ENCODE data around the gene IGF2R. TPM values are rescaled to one million over a fixed set of nuclear protein-coding genes. Genes with fewer than 3 reads are reported as not detected.

The IGF2R gene
- total and polyA plus RNA-seq, 2 of the 13 experiments (the other 11 are each of a cell fraction or from before 2014, with no cell fraction given) = 38.3 to 70.0 TPM

GRCh38 chr6:160058603-160059215 lies 89.8 kb downstream of the IGF2R start:
- ChIA-PET CTCF (ENCODE audit: low intra/inter-chr PET ratio, low total read pairs) (no interaction called here), POLR2A (no interaction called here)
- H3K4me2 ChIP-seq (ENCODE audit: low read depth, low read length) = no peak overlapping the region
- ATAC-seq (no peak), FAIRE-seq (no peak), DNase-seq (ENCODE audit: low spot score) (no peak)
- H3K27me3 ChIP-seq (ENCODE audit: control insufficient read depth in 1 of 2, insufficient read depth in 2 of 2, low read length in 2 of 2) = no peaks in the 10 kb centered on the region
- 83% methylated on average over 6 of the region's 6 CpGs for WGBS (ENCODE audit: low lambda C conversion rate)
- in situ Hi-C loops (cut with HindIII; ENCODE audit: extremely low pct_ligation_motif_present, low pct_unique_long_range_greater_than_20kb) = no loop called here
- no peak overlapping the region for H3K9ac ChIP-seq (ENCODE audit: insufficient read depth, low read depth, low read length)
- H3K4me1 ChIP-seq (ENCODE audit: insufficient read depth, low read length) = peaks cover 17% of the 10 kb centered on the region; the same call in 1 of the 2 replicates
- no peak overlapping the region for H2AFZ ChIP-seq (ENCODE audit: low read length)
- H3K4me3 ChIP-seq (replicated peaks in 1 of 3; ENCODE audit: insufficient read depth in 1 of 3, low read depth in 2 of 3, low read length in 3 of 3) = no peak overlapping the region
- H3K27ac ChIP-seq (ENCODE audit: extremely low read length, insufficient read depth, low read length) = peak overlapping the region; percentile 17
- peaks cover 69 to 95% of the 10 kb centered on the region in 2 experiments for H3K36me3 ChIP-seq (replicated peaks in 1 of 2; ENCODE audit: control insufficient read depth in 1 of 2, insufficient read depth in 2 of 2, low read length in 2 of 2)
- BruUV-seq (replicated peaks) = no TSS peak
- H4K20me1 ChIP-seq (ENCODE audit: insufficient read depth, low read length) = no peaks in the 10 kb centered on the region
- H3K79me2 ChIP-seq (ENCODE audit: insufficient read depth, low read length) = no peaks in the 10 kb centered on the region
- intact Hi-C loops (cut with micrococcal nuclease; ENCODE audit: unreplicated experiment) = no loop called here
- TF ChIP-seq HNRNPH1 (optimal IDR thresholded peaks at IDR 0.05; ENCODE audit: low read depth, low read length) (no peak), TCF7L2 (IDR thresholded peaks at IDR 0.05; ENCODE audit: low read depth, low read length) (no peak), THAP9 (CRISPR knock-in tag; IDR thresholded peaks at IDR 0.05; ENCODE audit: borderline replicate concordance) (no peak), RBM22 (optimal IDR thresholded peaks at IDR 0.05; ENCODE audit: low read length) (peak; percentile 83), ZSCAN30 (CRISPR knock-in tag; IDR thresholded peaks at IDR 0.05) (no peak)
- TF ChIP-seq, protein P1, sequence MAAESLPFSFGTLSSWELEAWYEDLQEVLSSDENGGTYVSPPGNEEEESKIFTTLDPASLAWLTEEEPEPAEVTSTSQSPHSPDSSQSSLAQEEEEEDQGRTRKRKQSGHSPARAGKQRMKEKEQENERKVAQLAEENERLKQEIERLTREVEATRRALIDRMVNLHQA (CRISPR knock-in tag; IDR thresholded peaks at IDR 0.05) = no peak
- no peaks in the 10 kb centered on the region for H3K9me3 ChIP-seq (ENCODE audit: low read length)

Data from HepG2 (cell line).